ENCODE results near the gene SLC35F1. TPM values are rescaled to one million over a fixed set of nuclear protein-coding genes. Genes with fewer than 3 reads are reported as not detected.

SLC35F1 gene
- total and polyA plus RNA-seq, 9 of the 15 experiments (the other 6 are each of a cell fraction or from before 2014, with no cell fraction given) = 0.03 to 0.06 TPM; not detected in 7

GRCh38 chr6:118326712-118327111 is 419.6 kb downstream of the SLC35F1 start (continued):
- TF ChIP-seq, protein P1, sequence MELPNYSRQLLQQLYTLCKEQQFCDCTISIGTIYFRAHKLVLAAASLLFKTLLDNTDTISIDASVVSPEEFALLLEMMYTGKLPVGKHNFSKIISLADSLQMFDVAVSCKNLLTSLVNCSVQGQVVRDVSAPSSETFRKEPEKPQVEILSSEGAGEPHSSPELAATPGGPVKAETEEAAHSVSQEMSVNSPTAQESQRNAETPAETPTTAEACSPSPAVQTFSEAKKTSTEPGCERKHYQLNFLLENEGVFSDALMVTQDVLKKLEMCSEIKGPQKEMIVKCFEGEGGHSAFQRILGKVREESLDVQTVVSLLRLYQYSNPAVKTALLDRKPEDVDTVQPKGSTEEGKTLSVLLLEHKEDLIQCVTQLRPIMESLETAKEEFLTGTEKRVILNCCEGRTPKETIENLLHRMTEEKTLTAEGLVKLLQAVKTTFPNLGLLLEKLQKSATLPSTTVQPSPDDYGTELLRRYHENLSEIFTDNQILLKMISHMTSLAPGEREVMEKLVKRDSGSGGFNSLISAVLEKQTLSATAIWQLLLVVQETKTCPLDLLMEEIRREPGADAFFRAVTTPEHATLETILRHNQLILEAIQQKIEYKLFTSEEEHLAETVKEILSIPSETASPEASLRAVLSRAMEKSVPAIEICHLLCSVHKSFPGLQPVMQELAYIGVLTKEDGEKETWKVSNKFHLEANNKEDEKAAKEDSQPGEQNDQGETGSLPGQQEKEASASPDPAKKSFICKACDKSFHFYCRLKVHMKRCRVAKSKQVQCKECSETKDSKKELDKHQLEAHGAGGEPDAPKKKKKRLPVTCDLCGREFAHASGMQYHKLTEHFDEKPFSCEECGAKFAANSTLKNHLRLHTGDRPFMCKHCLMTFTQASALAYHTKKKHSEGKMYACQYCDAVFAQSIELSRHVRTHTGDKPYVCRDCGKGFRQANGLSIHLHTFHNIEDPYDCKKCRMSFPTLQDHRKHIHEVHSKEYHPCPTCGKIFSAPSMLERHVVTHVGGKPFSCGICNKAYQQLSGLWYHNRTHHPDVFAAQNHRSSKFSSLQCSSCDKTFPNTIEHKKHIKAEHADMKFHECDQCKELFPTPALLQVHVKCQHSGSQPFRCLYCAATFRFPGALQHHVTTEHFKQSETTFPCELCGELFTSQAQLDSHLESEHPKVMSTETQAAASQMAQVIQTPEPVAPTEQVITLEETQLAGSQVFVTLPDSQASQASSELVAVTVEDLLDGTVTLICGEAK (IDR thresholded peaks at IDR 0.05) = no peak
- TF ChIP-seq, protein P1 (CRISPR knock-in tag; IDR thresholded peaks at IDR 0.05) = no peak
- no peak for TF ChIP-seq PHF21A (IDR thresholded peaks at IDR 0.05; ENCODE audit: borderline replicate concordance, low read depth)
- TF ChIP-seq, protein P2, sequence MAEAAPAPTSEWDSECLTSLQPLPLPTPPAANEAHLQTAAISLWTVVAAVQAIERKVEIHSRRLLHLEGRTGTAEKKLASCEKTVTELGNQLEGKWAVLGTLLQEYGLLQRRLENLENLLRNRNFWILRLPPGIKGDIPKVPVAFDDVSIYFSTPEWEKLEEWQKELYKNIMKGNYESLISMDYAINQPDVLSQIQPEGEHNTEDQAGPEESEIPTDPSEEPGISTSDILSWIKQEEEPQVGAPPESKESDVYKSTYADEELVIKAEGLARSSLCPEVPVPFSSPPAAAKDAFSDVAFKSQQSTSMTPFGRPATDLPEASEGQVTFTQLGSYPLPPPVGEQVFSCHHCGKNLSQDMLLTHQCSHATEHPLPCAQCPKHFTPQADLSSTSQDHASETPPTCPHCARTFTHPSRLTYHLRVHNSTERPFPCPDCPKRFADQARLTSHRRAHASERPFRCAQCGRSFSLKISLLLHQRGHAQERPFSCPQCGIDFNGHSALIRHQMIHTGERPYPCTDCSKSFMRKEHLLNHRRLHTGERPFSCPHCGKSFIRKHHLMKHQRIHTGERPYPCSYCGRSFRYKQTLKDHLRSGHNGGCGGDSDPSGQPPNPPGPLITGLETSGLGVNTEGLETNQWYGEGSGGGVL (CRISPR knock-in tag; IDR thresholded peaks at IDR 0.05) = no peak
- TF ChIP-seq PRMT5 (CRISPR knock-in tag; IDR thresholded peaks at IDR 0.05) = no peak
- TF ChIP-seq, protein P3, sequence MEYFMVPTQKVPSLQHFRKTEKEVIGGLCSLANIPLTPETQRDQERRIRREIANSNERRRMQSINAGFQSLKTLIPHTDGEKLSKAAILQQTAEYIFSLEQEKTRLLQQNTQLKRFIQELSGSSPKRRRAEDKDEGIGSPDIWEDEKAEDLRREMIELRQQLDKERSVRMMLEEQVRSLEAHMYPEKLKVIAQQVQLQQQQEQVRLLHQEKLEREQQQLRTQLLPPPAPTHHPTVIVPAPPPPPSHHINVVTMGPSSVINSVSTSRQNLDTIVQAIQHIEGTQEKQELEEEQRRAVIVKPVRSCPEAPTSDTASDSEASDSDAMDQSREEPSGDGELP (CRISPR knock-in tag; IDR thresholded peaks at IDR 0.05; ENCODE audit: borderline replicate concordance) = no peak
- no peak for TF ChIP-seq MCM5 (IDR thresholded peaks at IDR 0.05; ENCODE audit: low read depth)
- TF ChIP-seq YY1 (IDR thresholded peaks at IDR 0.05; ENCODE audit: borderline replicate concordance in 1 of 3, control insufficient read depth in 1 of 3, extremely low read depth in 1 of 3, insufficient read depth in 3 of 3, insufficient read length in 1 of 3, insufficient replicate concordance in 2 of 3, low read depth in 1 of 3, low read length in 2 of 3) = no peak
- TF ChIP-seq ZFP36 (IDR thresholded peaks at IDR 0.05; ENCODE audit: low read depth, low read length, partially characterized antibody) = no peak
- no peak for TF ChIP-seq ZNF174 (CRISPR knock-in tag; IDR thresholded peaks at IDR 0.05)
- no peak for TF ChIP-seq HMG20B (CRISPR knock-in tag; IDR thresholded peaks at IDR 0.05)
